Stimulated activated CD4-positive, alpha-beta T cell treated with anti-CD3 and anti-CD28 coated beads, Interleukin-12 subunit alpha, Interleukin-12 subunit beta, amount 100 ng/mL, for 24 hours (primary cell): ENCODE measurements around the gene IKZF5.

ENCODE experiments used
- DNase-seq, 2 experiments: peaks; one replicate each; pipeline ENCODE4 v3.0.0-alpha.2; 2020; ENCODE audit warnings: low read depth in 2 of 2

IKZF5 gene

GRCh38 chr10:123008355-123009104 lies at the start of gene IKZF5, which contains the start of gene ACADSB:
Gene IKZF5 (minus strand): TSS chr10:123008795. CDS start chr10:122998625, 10,170 bp downstream.
Gene ACADSB (plus strand): TSS chr10:123009006. CDS start chr10:123009030, 24 bp downstream.
- peak; percentile 90 to 91 for DNase-seq

GRCh38 chr10:123057968-123058367 lies 49.4 kb upstream of the IKZF5 start:
- DNase-seq = no peak

- DNase-seq = no peak
Observed at GRCh38 chr10:123045961-123046731, 37.6 kb upstream of the IKZF5 start.

- no peak for DNase-seq
Observed at GRCh38 chr10:123044391-123044790, 35.8 kb upstream of the IKZF5 start.

- peak; percentile 3 to 8 for DNase-seq
Observed at GRCh38 chr10:123043409-123043925, 34.9 kb upstream of the IKZF5 start.

- DNase-seq = no peak
Observed at GRCh38 chr10:123042708-123043408, 34.3 kb upstream of the IKZF5 start.

- DNase-seq = no peak
Observed at GRCh38 chr10:123039632-123039930, 31.0 kb upstream of the IKZF5 start.

- no peak for DNase-seq
Observed at GRCh38 chr10:123038782-123039631, 30.4 kb upstream of the IKZF5 start.

- DNase-seq = no peak
Observed at GRCh38 chr10:123035467-123036086, 27.0 kb upstream of the IKZF5 start.

- DNase-seq = no peak
Observed at GRCh38 chr10:123034332-123034731, 25.7 kb upstream of the IKZF5 start.

- DNase-seq = no peak
Observed at GRCh38 chr10:123031124-123031523, 22.5 kb upstream of the IKZF5 start.

- no peak for DNase-seq
Observed at GRCh38 chr10:123027861-123028260, 19.3 kb upstream of the IKZF5 start.

GRCh38 chr10:123026302-123026701 lies 17.7 kb upstream of the IKZF5 start:
- DNase-seq = no peak

GRCh38 chr10:123024540-123024939 lies 15.9 kb upstream of the IKZF5 start:
- no peak for DNase-seq

GRCh38 chr10:123021517-123021916 lies 12.9 kb upstream of the IKZF5 start:
- no peak for DNase-seq

- DNase-seq = no peak
Observed at GRCh38 chr10:123019941-123020703, 11.5 kb upstream of the IKZF5 start.

- DNase-seq = no peak
Observed at GRCh38 chr10:123019264-123019663, 10.7 kb upstream of the IKZF5 start.

GRCh38 chr10:123018531-123018930 lies 9.9 kb upstream of the IKZF5 start:
- no peak for DNase-seq

GRCh38 chr10:123017421-123018165 lies 9.0 kb upstream of the IKZF5 start:
- no peak for DNase-seq
